Measurements from ENCODE around the gene AP4M1.

DNA sequence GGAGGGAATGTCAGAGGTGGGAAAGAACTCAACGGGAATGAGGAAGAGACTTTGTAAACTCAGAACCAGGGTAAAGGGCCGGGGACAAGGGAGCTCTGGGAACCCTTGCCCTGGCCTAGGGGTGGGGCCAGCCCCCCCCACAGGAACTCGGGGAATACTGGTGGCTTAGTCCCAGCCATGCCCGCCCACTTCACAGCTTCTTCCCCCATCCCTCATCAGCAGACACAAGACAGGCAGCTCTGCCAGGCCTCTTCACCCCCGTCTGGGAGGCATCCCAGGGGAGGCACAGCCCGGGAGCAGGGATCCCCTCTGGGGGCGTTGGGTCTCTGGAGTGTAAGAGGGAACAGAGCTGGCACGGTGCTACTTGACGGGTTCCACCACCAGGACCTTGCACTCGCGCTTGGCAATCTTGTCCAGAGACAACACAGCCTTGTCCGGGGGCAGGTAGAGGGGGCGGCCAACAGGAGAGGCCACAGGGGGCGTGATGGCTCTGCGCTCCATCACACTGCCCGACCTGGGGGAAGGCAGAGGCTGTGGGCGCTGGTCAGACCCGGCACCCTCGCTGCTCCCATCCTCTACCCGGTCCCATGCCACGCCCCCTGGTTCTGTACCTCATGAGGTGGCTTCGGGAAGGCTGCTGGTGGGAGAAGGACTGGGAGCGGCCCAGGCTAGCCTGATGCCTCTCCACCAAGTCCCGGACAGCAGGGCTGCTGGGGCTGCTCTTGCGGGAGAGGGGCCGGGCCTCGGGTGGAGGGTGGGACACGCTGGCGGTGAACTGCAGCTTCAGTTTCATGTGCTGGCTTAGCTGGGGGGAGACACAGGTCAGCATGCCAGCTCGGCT lies 53.4 kb downstream of the AP4M1 start:
- TF ChIP-seq, protein P1, sequence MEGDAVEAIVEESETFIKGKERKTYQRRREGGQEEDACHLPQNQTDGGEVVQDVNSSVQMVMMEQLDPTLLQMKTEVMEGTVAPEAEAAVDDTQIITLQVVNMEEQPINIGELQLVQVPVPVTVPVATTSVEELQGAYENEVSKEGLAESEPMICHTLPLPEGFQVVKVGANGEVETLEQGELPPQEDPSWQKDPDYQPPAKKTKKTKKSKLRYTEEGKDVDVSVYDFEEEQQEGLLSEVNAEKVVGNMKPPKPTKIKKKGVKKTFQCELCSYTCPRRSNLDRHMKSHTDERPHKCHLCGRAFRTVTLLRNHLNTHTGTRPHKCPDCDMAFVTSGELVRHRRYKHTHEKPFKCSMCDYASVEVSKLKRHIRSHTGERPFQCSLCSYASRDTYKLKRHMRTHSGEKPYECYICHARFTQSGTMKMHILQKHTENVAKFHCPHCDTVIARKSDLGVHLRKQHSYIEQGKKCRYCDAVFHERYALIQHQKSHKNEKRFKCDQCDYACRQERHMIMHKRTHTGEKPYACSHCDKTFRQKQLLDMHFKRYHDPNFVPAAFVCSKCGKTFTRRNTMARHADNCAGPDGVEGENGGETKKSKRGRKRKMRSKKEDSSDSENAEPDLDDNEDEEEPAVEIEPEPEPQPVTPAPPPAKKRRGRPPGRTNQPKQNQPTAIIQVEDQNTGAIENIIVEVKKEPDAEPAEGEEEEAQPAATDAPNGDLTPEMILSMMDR (conservative IDR thresholded peaks at IDR 0.05 in 1 of 2, IDR thresholded peaks at IDR 0.05 in 1 of 2; ENCODE audit: low read depth in 1 of 2, low read length in 2 of 2) = no peak
- TF ChIP-seq EZH2 (IDR thresholded peaks at IDR 0.05; ENCODE audit: low read length, missing control alignments) = no peak

Data from fibroblast of lung (primary cell).